ENCODE data around the gene GJD3.

DNA sequence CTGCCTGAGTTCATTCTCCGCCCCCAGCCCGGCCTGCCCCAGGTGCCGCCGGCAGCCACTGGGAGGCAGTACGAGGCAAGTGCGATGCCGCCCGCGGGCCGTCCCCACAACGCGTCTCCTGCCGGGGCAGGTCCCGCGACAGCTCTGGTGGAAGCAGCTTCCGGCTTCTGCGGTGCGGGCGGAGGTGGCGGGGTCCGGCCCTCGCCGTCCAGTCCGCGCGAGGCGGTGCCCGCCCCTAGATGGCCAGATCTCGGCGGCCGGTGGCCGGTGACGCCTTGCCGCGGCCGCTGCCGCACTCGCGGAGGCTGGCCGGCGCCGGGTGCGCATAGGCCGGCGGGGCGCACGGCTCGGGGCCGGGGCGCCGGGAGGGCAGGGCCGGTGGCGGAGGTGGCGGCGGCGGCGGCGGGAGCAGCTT lies 1.8 kb downstream of the GJD3 start:
- TF ChIP-seq, protein P1, sequence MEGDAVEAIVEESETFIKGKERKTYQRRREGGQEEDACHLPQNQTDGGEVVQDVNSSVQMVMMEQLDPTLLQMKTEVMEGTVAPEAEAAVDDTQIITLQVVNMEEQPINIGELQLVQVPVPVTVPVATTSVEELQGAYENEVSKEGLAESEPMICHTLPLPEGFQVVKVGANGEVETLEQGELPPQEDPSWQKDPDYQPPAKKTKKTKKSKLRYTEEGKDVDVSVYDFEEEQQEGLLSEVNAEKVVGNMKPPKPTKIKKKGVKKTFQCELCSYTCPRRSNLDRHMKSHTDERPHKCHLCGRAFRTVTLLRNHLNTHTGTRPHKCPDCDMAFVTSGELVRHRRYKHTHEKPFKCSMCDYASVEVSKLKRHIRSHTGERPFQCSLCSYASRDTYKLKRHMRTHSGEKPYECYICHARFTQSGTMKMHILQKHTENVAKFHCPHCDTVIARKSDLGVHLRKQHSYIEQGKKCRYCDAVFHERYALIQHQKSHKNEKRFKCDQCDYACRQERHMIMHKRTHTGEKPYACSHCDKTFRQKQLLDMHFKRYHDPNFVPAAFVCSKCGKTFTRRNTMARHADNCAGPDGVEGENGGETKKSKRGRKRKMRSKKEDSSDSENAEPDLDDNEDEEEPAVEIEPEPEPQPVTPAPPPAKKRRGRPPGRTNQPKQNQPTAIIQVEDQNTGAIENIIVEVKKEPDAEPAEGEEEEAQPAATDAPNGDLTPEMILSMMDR (conservative IDR thresholded peaks at IDR 0.05): peak; percentile 93
- TF ChIP-seq ZFX (IDR thresholded peaks at IDR 0.05): peak; percentile 65; the same call in 1 of the 2 replicates
